C4-2B (cell line): Measurements from ENCODE around the gene ASB14.
A peak's percentile ranks its signal among the peaks of the same experiment; 100 is the strongest.

Source experiments
- H3K27ac ChIP-seq: fragments of 450-650 bp; 2 replicates; pipeline ENCODE4 v1.5.1; 2017
- CTCF ChIP-seq: fragments of 450-650 bp; conservative IDR thresholded peaks from 2 replicates; pipeline ENCODE4 v1.5.1; 2017; ENCODE audit warnings: mild to moderate bottlenecking
- ZFX ChIP-seq: fragments of 450-650 bp; IDR thresholded peaks from 2 replicates; pipeline ENCODE4 v1.6.1; 2017

Gene ASB14

GRCh38 chr3:57256844-57257243 lies 35.6 kb downstream of the ASB14 start:
- no peak overlapping the region for H3K27ac ChIP-seq
- TF ChIP-seq ZFX (no peak), CTCF (no peak)

GRCh38 chr3:57252404-57252803 lies 40.1 kb downstream of the ASB14 start:
- TF ChIP-seq ZFX (no peak), CTCF (no peak)
- H3K27ac ChIP-seq, result no peak overlapping the region

- no peak overlapping the region for H3K27ac ChIP-seq
- no peak for TF ChIP-seq CTCF
- no peak for TF ChIP-seq ZFX
Measured at GRCh38 chr3:57244946-57245345, 47.5 kb downstream of the ASB14 start.

- H3K27ac ChIP-seq, result no peak overlapping the region
- TF ChIP-seq CTCF (no peak), ZFX (no peak)
Measured at GRCh38 chr3:57234613-57235575, 57.6 kb downstream of the ASB14 start.

GRCh38 chr3:57233799-57234198 lies 58.7 kb downstream of the ASB14 start:
- TF ChIP-seq CTCF (no peak), ZFX (no peak)
- H3K27ac ChIP-seq, result no peak overlapping the region

- TF ChIP-seq ZFX (no peak), CTCF (no peak)
- H3K27ac ChIP-seq, result peak overlapping the region; percentile 15; the same call in 1 of the 2 replicates
Measured at GRCh38 chr3:57230006-57230405, 62.5 kb downstream of the ASB14 start.

- TF ChIP-seq CTCF, result no peak
- peak; percentile 97 for TF ChIP-seq ZFX
- H3K27ac ChIP-seq, result peak overlapping the region; percentile 80
Measured at GRCh38 chr3:57227930-57228751, 64.3 kb downstream of the ASB14 start.
